ENCODE measurements around the gene PLXND1. TPM values are rescaled to one million over a fixed set of nuclear protein-coding genes. Genes with fewer than 3 reads are reported as not detected.

Gene PLXND1
- total RNA-seq, 4 donors from 2014 or later: 45.0 to 77.9 (median 61.5) TPM

DNA sequence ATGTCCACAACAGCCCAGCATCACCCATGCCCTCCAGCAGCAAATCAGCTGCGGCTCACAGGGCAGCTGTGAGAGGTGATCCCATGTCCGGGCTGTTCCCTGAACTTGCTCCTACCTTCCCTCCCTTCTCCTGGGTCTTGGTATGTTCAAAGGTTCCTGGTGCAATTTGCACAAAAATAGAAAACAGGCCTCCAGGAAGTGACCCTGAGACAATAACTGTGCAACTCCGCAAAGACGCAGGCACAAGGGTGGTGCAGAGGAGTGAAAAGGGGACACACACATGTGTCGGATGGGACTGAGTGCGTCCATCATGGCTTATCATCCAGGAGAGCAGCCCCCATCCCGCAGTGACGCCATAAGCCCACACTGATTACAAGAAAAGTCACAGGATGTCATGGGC, 16.3 kb downstream of the PLXND1 start:
- H3K27me3 ChIP-seq: no peaks in the 10 kb centered on the region
- H3K27ac ChIP-seq: peak overlapping the region in 3 of 4 donors; percentile 24 to 37 (median 29)
- no peak for ATAC-seq

DNA sequence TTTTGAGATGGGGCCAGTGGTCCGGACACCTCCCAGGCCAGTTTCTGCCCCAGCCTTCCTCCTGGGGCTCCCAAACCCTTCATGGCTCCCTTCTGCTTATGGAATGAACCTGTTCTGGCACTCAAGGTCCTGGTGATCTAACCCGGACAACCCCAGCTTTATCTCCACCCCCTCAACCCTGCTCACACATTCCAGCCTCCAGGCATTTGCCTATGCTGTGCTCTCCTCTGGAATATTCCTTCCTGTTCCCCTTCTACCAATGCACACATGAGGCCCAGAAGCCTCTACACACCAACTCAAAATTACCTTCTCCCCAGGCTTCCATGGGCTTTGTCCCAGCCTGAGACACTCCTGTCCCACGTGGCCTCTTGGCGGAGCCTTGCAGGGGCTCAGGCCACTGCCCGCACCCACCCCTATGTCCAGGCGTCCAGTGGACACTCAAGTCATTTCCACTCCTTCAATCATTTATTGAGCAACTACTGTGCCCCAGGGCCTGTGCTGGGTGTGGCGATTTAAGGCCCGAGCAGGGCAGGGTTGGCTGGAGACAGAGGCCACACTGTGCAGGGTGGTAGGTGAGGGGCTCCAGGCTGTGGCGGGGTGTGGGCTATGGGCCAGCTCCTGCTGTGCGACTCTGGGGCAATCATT, 18.8 kb downstream of the PLXND1 start:
- no peak for ATAC-seq
- Histone ChIP-seq H3K27ac (peak overlapping the region in 3 of 4 donors; percentile 43 to 62 (median 48)), H3K27me3 (no peaks in the 10 kb centered on the region), H3K36me3 (peaks cover 0 to 59% of the 10 kb centered on the region in 2 donors), H3K9me3 (no peaks in the 10 kb centered on the region), H3K4me1 (peaks cover 0 to 63% (median 40%) of the 10 kb centered on the region in 3 donors), H3K4me3 (no peak overlapping the region)
- 71 to 100% methylated on average over 1 to 2 of the region's 10 CpGs for WGBS, 2 donors (ENCODE audit: low coverage in 1 of 2)
- no peak for TF ChIP-seq POLR2A (IDR thresholded peaks at IDR 0.05)
- TF ChIP-seq EP300 (IDR thresholded peaks at IDR 0.05): no peak
- no peak for TF ChIP-seq POLR2AphosphoS5 (IDR thresholded peaks at IDR 0.05)
- TF ChIP-seq, protein P1, sequence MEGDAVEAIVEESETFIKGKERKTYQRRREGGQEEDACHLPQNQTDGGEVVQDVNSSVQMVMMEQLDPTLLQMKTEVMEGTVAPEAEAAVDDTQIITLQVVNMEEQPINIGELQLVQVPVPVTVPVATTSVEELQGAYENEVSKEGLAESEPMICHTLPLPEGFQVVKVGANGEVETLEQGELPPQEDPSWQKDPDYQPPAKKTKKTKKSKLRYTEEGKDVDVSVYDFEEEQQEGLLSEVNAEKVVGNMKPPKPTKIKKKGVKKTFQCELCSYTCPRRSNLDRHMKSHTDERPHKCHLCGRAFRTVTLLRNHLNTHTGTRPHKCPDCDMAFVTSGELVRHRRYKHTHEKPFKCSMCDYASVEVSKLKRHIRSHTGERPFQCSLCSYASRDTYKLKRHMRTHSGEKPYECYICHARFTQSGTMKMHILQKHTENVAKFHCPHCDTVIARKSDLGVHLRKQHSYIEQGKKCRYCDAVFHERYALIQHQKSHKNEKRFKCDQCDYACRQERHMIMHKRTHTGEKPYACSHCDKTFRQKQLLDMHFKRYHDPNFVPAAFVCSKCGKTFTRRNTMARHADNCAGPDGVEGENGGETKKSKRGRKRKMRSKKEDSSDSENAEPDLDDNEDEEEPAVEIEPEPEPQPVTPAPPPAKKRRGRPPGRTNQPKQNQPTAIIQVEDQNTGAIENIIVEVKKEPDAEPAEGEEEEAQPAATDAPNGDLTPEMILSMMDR (IDR thresholded peaks at IDR 0.05): no peak

More for the DNA sequence above, 16.3 kb downstream of the PLXND1 start:
- Histone ChIP-seq H3K36me3 (peaks cover 0 to 34% of the 10 kb centered on the region in 2 donors), H3K4me3 (no peak overlapping the region), H3K9me3 (no peaks in the 10 kb centered on the region), H3K4me1 (peaks cover 0 to 88% (median 55%) of the 10 kb centered on the region in 3 donors)
- WGBS, 2 donors (ENCODE audit: low coverage in 1 of 2): 67 to 100% methylated on average over 1 to 3 of the region's 8 CpGs
- no peak for TF ChIP-seq POLR2A (IDR thresholded peaks at IDR 0.05)
- TF ChIP-seq, protein P1 (IDR thresholded peaks at IDR 0.05): no peak
- TF ChIP-seq EP300 (IDR thresholded peaks at IDR 0.05): no peak

DNA sequence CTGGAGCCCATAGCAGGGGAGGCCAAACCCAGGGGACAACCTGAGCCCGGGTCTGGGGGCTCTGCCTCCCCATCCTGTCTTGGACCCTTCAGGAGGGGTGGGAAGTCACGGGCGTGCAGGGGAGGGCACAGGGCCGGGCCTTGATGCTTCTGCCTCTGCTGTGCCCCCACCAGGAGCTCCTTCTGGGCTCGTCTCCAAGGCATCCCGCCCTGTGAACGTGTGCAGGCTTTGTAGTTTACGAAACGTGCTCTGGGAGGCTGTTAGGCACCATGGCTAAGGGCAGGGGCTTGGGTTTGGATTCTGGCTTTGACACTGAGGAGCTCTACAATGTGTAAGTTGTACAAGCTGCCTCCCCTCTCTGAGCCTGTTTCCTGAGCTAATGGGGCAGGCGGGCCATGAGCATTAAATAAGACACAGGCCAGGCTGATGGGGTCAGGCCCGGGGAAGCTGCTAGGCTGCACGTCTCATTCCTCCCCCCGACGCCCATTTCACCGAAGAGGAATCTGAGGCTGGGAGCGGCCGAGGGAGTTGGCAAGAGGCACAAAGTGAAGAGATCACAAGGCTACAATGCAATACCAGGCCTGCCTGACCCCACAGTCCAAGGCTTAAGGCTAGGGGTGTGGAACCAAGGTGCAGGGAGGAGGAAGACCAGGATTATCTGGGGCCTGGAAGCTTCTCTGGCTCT, 19.6 kb downstream of the PLXND1 start:
- Histone ChIP-seq H3K9me3 (no peaks in the 10 kb centered on the region), H3K27me3 (no peaks in the 10 kb centered on the region), H3K4me1 (peaks cover 0 to 55% (median 34%) of the 10 kb centered on the region in 3 donors), H3K36me3 (peaks cover 0 to 67% of the 10 kb centered on the region in 2 donors), H3K4me3 (no peak overlapping the region), H3K27ac (peak overlapping the region in 3 of 4 donors; percentile 43 to 62 (median 48))
- peak; percentile 73 for ATAC-seq
- WGBS, 2 donors (ENCODE audit: low coverage in 1 of 2): no CpG with 5 or more reads among the region's 17 CpGs
- TF ChIP-seq, protein P1 (IDR thresholded peaks at IDR 0.05): no peak
- TF ChIP-seq POLR2A (IDR thresholded peaks at IDR 0.05) (no peak), EP300 (IDR thresholded peaks at IDR 0.05) (no peak), POLR2AphosphoS5 (IDR thresholded peaks at IDR 0.05) (no peak)

DNA sequence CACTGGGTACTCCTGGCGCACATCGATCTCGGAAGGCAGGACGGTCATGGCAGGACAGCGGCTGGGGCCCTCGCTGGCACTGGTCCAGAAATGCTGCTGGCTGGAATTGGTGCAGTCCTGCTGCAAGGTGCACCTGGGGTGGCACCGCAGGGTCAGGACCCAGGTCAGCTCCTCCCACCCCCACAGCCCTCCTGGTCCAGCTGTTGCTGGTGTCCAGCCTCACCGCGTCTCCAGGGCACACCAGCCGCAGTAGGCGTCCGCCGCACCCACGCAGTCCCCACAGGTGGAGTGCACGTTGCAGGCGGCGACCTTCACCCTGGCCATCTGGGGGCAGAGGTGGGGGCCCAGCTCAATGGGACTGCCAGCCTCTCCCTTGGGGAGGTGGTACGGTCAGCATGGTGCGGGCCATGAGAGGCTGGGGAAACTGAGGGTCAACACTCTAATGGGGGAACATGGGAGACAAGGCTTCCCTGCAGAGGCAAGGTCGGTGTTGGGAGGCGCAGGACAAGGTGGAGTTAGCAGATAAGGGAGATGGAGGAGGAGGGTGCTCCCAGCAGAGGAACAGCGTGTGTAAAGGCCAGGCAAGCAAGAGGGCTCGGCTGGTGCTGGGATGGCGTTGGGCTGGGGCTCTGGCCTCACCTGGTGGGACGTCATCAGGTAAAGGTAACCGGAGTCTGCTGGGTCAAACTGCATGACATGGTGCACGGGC, 20.4 kb downstream of the PLXND1 start:
- peaks cover 0 to 74% of the 10 kb centered on the region in 2 donors for H3K36me3 ChIP-seq
- WGBS, 2 donors (ENCODE audit: low coverage in 1 of 2): 90 to 100% methylated on average over 2 of the region's 27 CpGs
- H3K4me3 ChIP-seq: no peak overlapping the region
- TF ChIP-seq POLR2AphosphoS5 (IDR thresholded peaks at IDR 0.05): no peak
- ATAC-seq: no peak
- H3K4me1 ChIP-seq: peaks cover 0 to 47% (median 32%) of the 10 kb centered on the region in 3 donors
- H3K27me3 ChIP-seq: no peaks in the 10 kb centered on the region
- H3K27ac ChIP-seq: no peak overlapping the region
- no peaks in the 10 kb centered on the region for H3K9me3 ChIP-seq

DNA sequence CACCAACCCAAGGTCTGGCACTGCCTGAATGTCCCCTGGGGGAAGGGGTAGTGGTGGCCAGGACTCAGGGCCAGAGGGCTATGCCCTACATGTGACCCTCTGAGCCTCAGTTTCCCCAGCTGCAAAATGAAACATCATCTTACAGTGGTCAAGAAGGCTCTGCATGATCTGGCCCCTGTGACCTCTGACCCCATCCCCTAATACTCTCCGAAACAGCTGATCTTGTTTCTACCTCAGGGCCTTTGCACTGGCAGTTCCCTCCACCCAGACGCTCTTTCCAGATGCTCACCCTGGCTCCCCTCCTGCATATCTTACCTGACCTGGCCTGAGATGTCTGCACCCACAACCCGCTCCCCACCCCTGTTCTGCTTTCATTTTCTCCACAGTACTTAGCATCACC, 21.8 kb downstream of the PLXND1 start:
- Histone ChIP-seq H3K4me1 (peaks cover 0 to 33% (median 18%) of the 10 kb centered on the region in 3 donors), H3K9me3 (no peaks in the 10 kb centered on the region), H3K27ac (no peak overlapping the region), H3K36me3 (peaks cover 0 to 89% of the 10 kb centered on the region in 2 donors), H3K4me3 (no peak overlapping the region), H3K27me3 (no peaks in the 10 kb centered on the region)
- 75 to 98% methylated on average over 3 of the region's 3 CpGs for WGBS, 2 donors (ENCODE audit: low coverage in 1 of 2)
- no peak for ATAC-seq
- no peak for TF ChIP-seq POLR2AphosphoS5 (IDR thresholded peaks at IDR 0.05)
- TF ChIP-seq, protein P1 (IDR thresholded peaks at IDR 0.05): no peak
- no peak for TF ChIP-seq EP300 (IDR thresholded peaks at IDR 0.05)
- TF ChIP-seq POLR2A (IDR thresholded peaks at IDR 0.05): no peak
